Measurements from ENCODE around the gene NPHS1. TPM values are rescaled to one million over a fixed set of nuclear protein-coding genes. Genes with fewer than 3 reads are reported as not detected.

Gene NPHS1
- total RNA-seq, 1 experiment from 2014 or later, result 0.67 TPM

Other genes with a start within 250 kb of the NPHS1 start
- gene HAUS5, start 239.8 kb downstream of the NPHS1 start, total RNA-seq (2021; ENCODE audit: unreplicated experiment), result 23.2 TPM
- 180 TPM for gene RBM42, start 223.5 kb downstream of the NPHS1 start, total RNA-seq (2021; ENCODE audit: unreplicated experiment)
- 2.8 TPM for gene ETV2, start 210.8 kb downstream of the NPHS1 start, total RNA-seq (2021; ENCODE audit: unreplicated experiment)
- gene COX6B1, start 204.2 kb downstream of the NPHS1 start, total RNA-seq (2021; ENCODE audit: unreplicated experiment), result 835 TPM
- gene UPK1A, start 186.0 kb downstream of the NPHS1 start, total RNA-seq (2021; ENCODE audit: unreplicated experiment), result 0.67 TPM
- not detected for gene ZBTB32, start 147.9 kb downstream of the NPHS1 start, total RNA-seq (2021; ENCODE audit: unreplicated experiment)
- gene KMT2B, start 134.5 kb downstream of the NPHS1 start, total RNA-seq (2021; ENCODE audit: unreplicated experiment), result 68.8 TPM
- gene IGFLR1, start 110.1 kb downstream of the NPHS1 start, total RNA-seq (2021; ENCODE audit: unreplicated experiment), result 12.5 TPM
- 29.8 TPM for gene U2AF1L4, start 107.1 kb downstream of the NPHS1 start, total RNA-seq (2021; ENCODE audit: unreplicated experiment)
- 169 TPM for gene PSENEN, start 106.9 kb downstream of the NPHS1 start, total RNA-seq (2021; ENCODE audit: unreplicated experiment)
- gene LIN37, start 103.9 kb downstream of the NPHS1 start, total RNA-seq (2021; ENCODE audit: unreplicated experiment), result 23.5 TPM
- 0.87 TPM for gene HSPB6, start 95.5 kb downstream of the NPHS1 start, total RNA-seq (2021; ENCODE audit: unreplicated experiment)
- 63.9 TPM for gene PROSER3, start 94.3 kb downstream of the NPHS1 start, total RNA-seq (2021; ENCODE audit: unreplicated experiment)
- gene ARHGAP33, start 76.9 kb downstream of the NPHS1 start, total RNA-seq (2021; ENCODE audit: unreplicated experiment), result 35.8 TPM
- not detected for gene PRODH2, start 39.7 kb downstream of the NPHS1 start, total RNA-seq (2021; ENCODE audit: unreplicated experiment)
- gene KIRREL2, start 4.4 kb upstream of the NPHS1 start, total RNA-seq (2021; ENCODE audit: unreplicated experiment), result 5.0 TPM
- gene APLP1, start 16.1 kb upstream of the NPHS1 start, total RNA-seq (2021; ENCODE audit: unreplicated experiment), result 74.6 TPM
- gene NFKBID, start 48.0 kb upstream of the NPHS1 start, total RNA-seq (2021; ENCODE audit: unreplicated experiment), result 20.5 TPM
- 2.9 TPM for gene HCST, start 50.0 kb upstream of the NPHS1 start, total RNA-seq (2021; ENCODE audit: unreplicated experiment)
- not detected for gene TYROBP, start 55.8 kb upstream of the NPHS1 start, total RNA-seq (2021; ENCODE audit: unreplicated experiment)
- gene LRFN3, start 83.9 kb upstream of the NPHS1 start, total RNA-seq (2021; ENCODE audit: unreplicated experiment), result 16.7 TPM
- gene SDHAF1, start 142.7 kb upstream of the NPHS1 start, total RNA-seq (2021; ENCODE audit: unreplicated experiment), result 19.0 TPM
- gene SYNE4, start 156.3 kb upstream of the NPHS1 start, total RNA-seq (2021; ENCODE audit: unreplicated experiment), result 1.1 TPM
- 44.8 TPM for gene ALKBH6, start 161.7 kb upstream of the NPHS1 start, total RNA-seq (2021; ENCODE audit: unreplicated experiment)
- gene CLIP3, start 180.4 kb upstream of the NPHS1 start, total RNA-seq (2021; ENCODE audit: unreplicated experiment), result 4.7 TPM
- gene THAP8, start 201.8 kb upstream of the NPHS1 start, total RNA-seq (2021; ENCODE audit: unreplicated experiment), result 9.6 TPM
- 51.4 TPM for gene WDR62, start 202.4 kb upstream of the NPHS1 start, total RNA-seq (2021; ENCODE audit: unreplicated experiment)